HepG2 (cell line): Measurements from ENCODE around the gene MTUS2.

Source experiments
- ARHGAP35 ChIP-seq: sonication (generic); formaldehyde crosslinking; IDR thresholded peaks from 2 replicates; pipeline ENCODE4 v1.9.0; 2022; ENCODE audit warnings: mild to moderate bottlenecking, inconsistent platforms, moderate library complexity, missing genetic modification reagents, borderline replicate concordance
- CREM ChIP-seq, 2 experiments: sonication (generic) in 1 of 2; formaldehyde crosslinking in 1 of 2; IDR thresholded peaks; 2 replicates each; pipeline versions ENCODE4 v1.4.0 to v1.6.1; 2016 to 2020; ENCODE audit warnings: antibody characterized with exemption in 1 of 2, mild to moderate bottlenecking in 1 of 2, missing genetic modification reagents in 1 of 2
- MZF1 ChIP-seq: sonication (generic); formaldehyde crosslinking; IDR thresholded peaks from 2 replicates; pipeline ENCODE4 v1.8.1; 2023; ENCODE audit warnings: mild to moderate bottlenecking, missing genetic modification reagents, borderline replicate concordance
- NFIC ChIP-seq: IDR thresholded peaks from 2 replicates; pipeline ENCODE4 v1.6.1; 2012; ENCODE audit warnings: mild to moderate bottlenecking, low read length, inconsistent platforms
- PHF8 ChIP-seq: sonication (generic); formaldehyde crosslinking; IDR thresholded peaks from 2 replicates; pipeline ENCODE4 v1.5.0; 2020; ENCODE audit warnings: missing genetic modification reagents
- POLR2AphosphoS5 ChIP-seq: IDR thresholded peaks from 2 replicates; pipeline ENCODE4 v1.6.1; 2012; ENCODE audit warnings: low read depth, low read length
- REPIN1 ChIP-seq: sonication (generic); formaldehyde crosslinking; IDR thresholded peaks from 2 replicates; pipeline ENCODE4 v1.8.0; 2022; ENCODE audit warnings: missing genetic modification reagents, low read depth, mild to moderate bottlenecking, borderline replicate concordance
- SMARCE1 ChIP-seq: fragments of 450-650 bp; IDR thresholded peaks from 2 replicates; pipeline ENCODE4 v1.6.1; 2017; ENCODE audit warnings: borderline replicate concordance
- TCF7L2 ChIP-seq: IDR thresholded peaks from 2 replicates; pipeline ENCODE4 v1.6.1; 2011; ENCODE audit warnings: mild to moderate bottlenecking, low read depth, low read length, moderate library complexity
- ZBTB7A ChIP-seq: sonication (generic); formaldehyde crosslinking; IDR thresholded peaks from 2 replicates; pipeline ENCODE4 v1.8.0; 2022; ENCODE audit warnings: mild to moderate bottlenecking, missing genetic modification reagents
- ZNF230 ChIP-seq: sonication (generic); formaldehyde crosslinking; IDR thresholded peaks from 2 replicates; pipeline ENCODE4 v1.4.0; 2020; ENCODE audit warnings: mild to moderate bottlenecking, missing genetic modification reagents
- ZNF550 ChIP-seq: sonication (generic); formaldehyde crosslinking; IDR thresholded peaks from 2 replicates; pipeline ENCODE4 v1.4.0; 2020; ENCODE audit warnings: mild to moderate bottlenecking, missing genetic modification reagents, borderline replicate concordance
- ZNF790 ChIP-seq: sonication (generic); formaldehyde crosslinking; IDR thresholded peaks from 2 replicates; pipeline ENCODE4 v1.8.0; 2022; ENCODE audit warnings: missing genetic modification reagents, mild to moderate bottlenecking, borderline replicate concordance
- TF ChIP-seq, protein P1 (sequence below): sonication (generic); formaldehyde crosslinking; IDR thresholded peaks from 2 replicates; pipeline ENCODE4 v1.5.0; 2020; ENCODE audit warnings: mild to moderate bottlenecking, missing genetic modification reagents, moderate library complexity

DNA sequence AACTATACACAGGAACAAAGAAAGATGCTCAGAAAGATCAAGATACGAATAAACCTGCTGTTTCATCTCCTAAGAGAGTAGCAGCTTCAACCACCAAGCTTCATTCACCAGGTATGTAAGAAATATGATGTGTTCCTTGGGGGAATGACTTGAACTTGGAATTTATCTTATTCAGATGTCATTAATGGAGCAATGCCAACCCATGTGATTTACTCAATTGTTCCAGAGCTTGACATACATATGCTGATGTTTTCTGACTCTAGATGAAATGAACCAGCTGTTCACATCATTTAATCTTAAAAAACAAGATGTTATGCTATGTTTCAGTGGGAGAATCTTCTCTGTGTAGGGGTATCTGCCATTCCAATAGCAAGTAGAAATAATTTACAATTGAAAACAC, 504.5 kb downstream of the MTUS2 start:
- TF ChIP-seq ZNF230 (CRISPR knock-in tag) (no peak), ZBTB7A (CRISPR knock-in tag) (no peak), PHF8 (CRISPR knock-in tag) (no peak), TCF7L2 (no peak), SMARCE1 (no peak), REPIN1 (CRISPR knock-in tag) (no peak), CREM (IDR thresholded peaks at IDR 0.05) (no peak), CREM (CRISPR knock-in tag; IDR thresholded peaks at IDR 0.05) (no peak), POLR2AphosphoS5 (no peak), NFIC (no peak), MZF1 (CRISPR knock-in tag) (no peak), ZNF550 (CRISPR knock-in tag) (no peak), ZNF790 (CRISPR knock-in tag) (no peak), ARHGAP35 (no peak)
- TF ChIP-seq, protein P1, sequence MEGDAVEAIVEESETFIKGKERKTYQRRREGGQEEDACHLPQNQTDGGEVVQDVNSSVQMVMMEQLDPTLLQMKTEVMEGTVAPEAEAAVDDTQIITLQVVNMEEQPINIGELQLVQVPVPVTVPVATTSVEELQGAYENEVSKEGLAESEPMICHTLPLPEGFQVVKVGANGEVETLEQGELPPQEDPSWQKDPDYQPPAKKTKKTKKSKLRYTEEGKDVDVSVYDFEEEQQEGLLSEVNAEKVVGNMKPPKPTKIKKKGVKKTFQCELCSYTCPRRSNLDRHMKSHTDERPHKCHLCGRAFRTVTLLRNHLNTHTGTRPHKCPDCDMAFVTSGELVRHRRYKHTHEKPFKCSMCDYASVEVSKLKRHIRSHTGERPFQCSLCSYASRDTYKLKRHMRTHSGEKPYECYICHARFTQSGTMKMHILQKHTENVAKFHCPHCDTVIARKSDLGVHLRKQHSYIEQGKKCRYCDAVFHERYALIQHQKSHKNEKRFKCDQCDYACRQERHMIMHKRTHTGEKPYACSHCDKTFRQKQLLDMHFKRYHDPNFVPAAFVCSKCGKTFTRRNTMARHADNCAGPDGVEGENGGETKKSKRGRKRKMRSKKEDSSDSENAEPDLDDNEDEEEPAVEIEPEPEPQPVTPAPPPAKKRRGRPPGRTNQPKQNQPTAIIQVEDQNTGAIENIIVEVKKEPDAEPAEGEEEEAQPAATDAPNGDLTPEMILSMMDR (CRISPR knock-in tag) = no peak
